Measurements from ENCODE around the gene TDRD12.
A peak's percentile ranks its signal among the peaks of the same experiment; 100 is the strongest.

TDRD12 gene

GRCh38 chr19:32809754-32810153 lies 90.2 kb downstream of the TDRD12 start:
- H3K4me1 ChIP-seq (ENCODE audit: control insufficient read depth, insufficient read depth, low read depth, low read length) = no peaks in the 10 kb centered on the region
- no peaks in the 10 kb centered on the region for H3K79me1 ChIP-seq (replicated peaks; ENCODE audit: low read length, poor library complexity, severe bottlenecking)
- H2AK5ac ChIP-seq (ENCODE audit: low read length, severe bottlenecking) = no peak overlapping the region
- no peak overlapping the region for H2BK120ac ChIP-seq (ENCODE audit: low read depth, low read length)
- no peak overlapping the region for H4K8ac ChIP-seq (ENCODE audit: low read length)
- H2BK5ac ChIP-seq (ENCODE audit: low read depth, low read length, poor library complexity, severe bottlenecking) = no peak overlapping the region
- 60% methylated on average over 1 of the region's 3 CpGs for WGBS
- H3K23ac ChIP-seq (ENCODE audit: low read length in 2 of 2) = no peak overlapping the region
- H3K27ac ChIP-seq (ENCODE audit: low read length, poor library complexity, severe bottlenecking) = no peak overlapping the region
- no peak overlapping the region for H2BK12ac ChIP-seq (ENCODE audit: low read length in 2 of 2)
- H3K14ac ChIP-seq (ENCODE audit: low read length in 2 of 2) = no peak overlapping the region
- no peak overlapping the region for H3K4me2 ChIP-seq (ENCODE audit: low read length, poor library complexity, severe bottlenecking)
- peaks cover 0 to 10% of the 10 kb centered on the region in 2 experiments for H3K27me3 ChIP-seq (ENCODE audit: control insufficient read depth in 1 of 2, insufficient read depth in 1 of 2, low read length in 2 of 2)
- no peak for DNase-seq
- H2BK15ac ChIP-seq (ENCODE audit: low read depth, poor library complexity, severe bottlenecking) = no peak overlapping the region
- no peak overlapping the region for H3K4me3 ChIP-seq (ENCODE audit: insufficient read depth in 1 of 2, low read depth in 1 of 2, low read length in 2 of 2)
- H3K18ac ChIP-seq (ENCODE audit: low read depth in 1 of 2, low read length in 2 of 2) = no peak overlapping the region
- H3K9ac ChIP-seq (ENCODE audit: low read length) = no peak overlapping the region
- no peaks in the 10 kb centered on the region for H3K9me3 ChIP-seq (ENCODE audit: control insufficient read depth, low read length)
- no peak overlapping the region for H2AFZ ChIP-seq (ENCODE audit: low read depth, low read length)
- H3K36me3 ChIP-seq (ENCODE audit: control insufficient read depth in 1 of 2, insufficient read depth in 2 of 2, low read depth in 1 of 2, low read length in 2 of 2) = no peaks in the 10 kb centered on the region
- H4K91ac ChIP-seq (ENCODE audit: low read length) = no peak overlapping the region
- H3K4ac ChIP-seq (ENCODE audit: low read depth in 1 of 2, low read length in 2 of 2) = no peak overlapping the region

GRCh38 chr19:32810452-32810851 lies 90.9 kb downstream of the TDRD12 start:
- H3K4me1 ChIP-seq (ENCODE audit: control insufficient read depth, insufficient read depth, low read depth, low read length) = no peaks in the 10 kb centered on the region
- H3K9me3 ChIP-seq (ENCODE audit: control insufficient read depth, low read length) = no peaks in the 10 kb centered on the region
- H3K9ac ChIP-seq (ENCODE audit: low read length) = no peak overlapping the region
- H2BK15ac ChIP-seq (ENCODE audit: low read depth, poor library complexity, severe bottlenecking) = no peak overlapping the region
- H3K23ac ChIP-seq (ENCODE audit: low read length in 2 of 2) = no peak overlapping the region
- no peak overlapping the region for H3K27ac ChIP-seq (ENCODE audit: low read length, poor library complexity, severe bottlenecking)
- H3K4me2 ChIP-seq (ENCODE audit: low read length, poor library complexity, severe bottlenecking) = no peak overlapping the region
- no peak overlapping the region for H3K4me3 ChIP-seq (ENCODE audit: insufficient read depth in 1 of 2, low read depth in 1 of 2, low read length in 2 of 2)
- no peak overlapping the region for H2BK12ac ChIP-seq (ENCODE audit: low read length in 2 of 2)
- H4K91ac ChIP-seq (ENCODE audit: low read length) = no peak overlapping the region
- H2BK5ac ChIP-seq (ENCODE audit: low read depth, low read length, poor library complexity, severe bottlenecking) = no peak overlapping the region
- no peaks in the 10 kb centered on the region for H3K36me3 ChIP-seq (ENCODE audit: control insufficient read depth in 1 of 2, insufficient read depth in 2 of 2, low read depth in 1 of 2, low read length in 2 of 2)
- H3K27me3 ChIP-seq (ENCODE audit: control insufficient read depth in 1 of 2, insufficient read depth in 1 of 2, low read length in 2 of 2) = peaks cover 0 to 10% of the 10 kb centered on the region in 2 experiments
- no peak overlapping the region for H2BK120ac ChIP-seq (ENCODE audit: low read depth, low read length)
- no peak overlapping the region for H2AFZ ChIP-seq (ENCODE audit: low read depth, low read length)
- H4K8ac ChIP-seq (ENCODE audit: low read length) = no peak overlapping the region
- no peak overlapping the region for H2AK5ac ChIP-seq (ENCODE audit: low read length, severe bottlenecking)
- no peak overlapping the region for H3K18ac ChIP-seq (ENCODE audit: low read depth in 1 of 2, low read length in 2 of 2)
- DNase-seq = no peak
- WGBS = 89% methylated on average over 8 of the region's 9 CpGs
- no peak overlapping the region for H3K4ac ChIP-seq (ENCODE audit: low read depth in 1 of 2, low read length in 2 of 2)
- no peak overlapping the region for H3K14ac ChIP-seq (ENCODE audit: low read length in 2 of 2)
- no peaks in the 10 kb centered on the region for H3K79me1 ChIP-seq (replicated peaks; ENCODE audit: low read length, poor library complexity, severe bottlenecking)

GRCh38 chr19:32811151-32811550 lies 91.6 kb downstream of the TDRD12 start:
- Histone ChIP-seq H3K18ac (ENCODE audit: low read depth in 1 of 2, low read length in 2 of 2) (no peak overlapping the region), H3K27me3 (ENCODE audit: control insufficient read depth in 1 of 2, insufficient read depth in 1 of 2, low read length in 2 of 2) (peaks cover 0 to 12% of the 10 kb centered on the region in 2 experiments), H4K8ac (ENCODE audit: low read length) (no peak overlapping the region), H4K91ac (ENCODE audit: low read length) (no peak overlapping the region), H2AFZ (ENCODE audit: low read depth, low read length) (no peak overlapping the region), H3K36me3 (ENCODE audit: control insufficient read depth in 1 of 2, insufficient read depth in 2 of 2, low read depth in 1 of 2, low read length in 2 of 2) (no peaks in the 10 kb centered on the region), H3K14ac (ENCODE audit: low read length in 2 of 2) (no peak overlapping the region), H3K79me1 (replicated peaks; ENCODE audit: low read length, poor library complexity, severe bottlenecking) (no peaks in the 10 kb centered on the region), H3K4ac (ENCODE audit: low read depth in 1 of 2, low read length in 2 of 2) (no peak overlapping the region), H3K4me2 (ENCODE audit: low read length, poor library complexity, severe bottlenecking) (no peak overlapping the region), H2BK15ac (ENCODE audit: low read depth, poor library complexity, severe bottlenecking) (no peak overlapping the region), H2AK5ac (ENCODE audit: low read length, severe bottlenecking) (no peak overlapping the region), H3K9me3 (ENCODE audit: control insufficient read depth, low read length) (no peaks in the 10 kb centered on the region), H3K4me1 (ENCODE audit: control insufficient read depth, insufficient read depth, low read depth, low read length) (no peaks in the 10 kb centered on the region), H3K23ac (ENCODE audit: low read length in 2 of 2) (peak overlapping the region in 1 of 2 experiments; percentile 32), H3K27ac (ENCODE audit: low read length, poor library complexity, severe bottlenecking) (no peak overlapping the region), H2BK12ac (ENCODE audit: low read length in 2 of 2) (no peak overlapping the region), H2BK120ac (ENCODE audit: low read depth, low read length) (no peak overlapping the region), H3K9ac (ENCODE audit: low read length) (no peak overlapping the region), H2BK5ac (ENCODE audit: low read depth, low read length, poor library complexity, severe bottlenecking) (no peak overlapping the region), H3K4me3 (ENCODE audit: insufficient read depth in 1 of 2, low read depth in 1 of 2, low read length in 2 of 2) (no peak overlapping the region)
- WGBS = 86% methylated on average over 9 of the region's 11 CpGs
- DNase-seq = no peak

- Histone ChIP-seq H2BK120ac (ENCODE audit: low read depth, low read length) (no peak overlapping the region), H3K4me2 (ENCODE audit: low read length, poor library complexity, severe bottlenecking) (no peak overlapping the region), H2BK12ac (ENCODE audit: low read length in 2 of 2) (no peak overlapping the region), H3K9ac (ENCODE audit: low read length) (no peak overlapping the region), H3K4ac (ENCODE audit: low read depth in 1 of 2, low read length in 2 of 2) (no peak overlapping the region), H2AK5ac (ENCODE audit: low read length, severe bottlenecking) (no peak overlapping the region), H2AFZ (ENCODE audit: low read depth, low read length) (no peak overlapping the region), H3K27me3 (ENCODE audit: control insufficient read depth in 1 of 2, insufficient read depth in 1 of 2, low read length in 2 of 2) (peaks cover 0 to 18% of the 10 kb centered on the region in 2 experiments), H2BK5ac (ENCODE audit: low read depth, low read length, poor library complexity, severe bottlenecking) (no peak overlapping the region), H3K9me3 (ENCODE audit: control insufficient read depth, low read length) (no peaks in the 10 kb centered on the region), H3K36me3 (ENCODE audit: control insufficient read depth in 1 of 2, insufficient read depth in 2 of 2, low read depth in 1 of 2, low read length in 2 of 2) (no peaks in the 10 kb centered on the region), H3K18ac (ENCODE audit: low read depth in 1 of 2, low read length in 2 of 2) (no peak overlapping the region), H3K27ac (ENCODE audit: low read length, poor library complexity, severe bottlenecking) (no peak overlapping the region), H3K4me3 (ENCODE audit: insufficient read depth in 1 of 2, low read depth in 1 of 2, low read length in 2 of 2) (no peak overlapping the region), H2BK15ac (ENCODE audit: low read depth, poor library complexity, severe bottlenecking) (no peak overlapping the region), H3K14ac (ENCODE audit: low read length in 2 of 2) (no peak overlapping the region), H3K23ac (ENCODE audit: low read length in 2 of 2) (no peak overlapping the region), H3K4me1 (ENCODE audit: control insufficient read depth, insufficient read depth, low read depth, low read length) (no peaks in the 10 kb centered on the region), H4K91ac (ENCODE audit: low read length) (peak overlapping the region; percentile 65), H3K79me1 (replicated peaks; ENCODE audit: low read length, poor library complexity, severe bottlenecking) (no peaks in the 10 kb centered on the region), H4K8ac (ENCODE audit: low read length) (no peak overlapping the region)
- no peak for DNase-seq
- WGBS = 83% methylated on average over 9 of the region's 10 CpGs
Measured at GRCh38 chr19:32812036-32812435, 92.5 kb downstream of the TDRD12 start.

All from mesenchymal stem cell (in vitro differentiated cells and primary cell).